Dermis microvascular lymphatic vessel endothelial cell (primary cell): ENCODE results near the gene ZNG1C. TPM values are rescaled to one million over a fixed set of nuclear protein-coding genes. Genes with fewer than 3 reads are reported as not detected.
"Not testable (repeated sequence)": the region's sequence is repeated elsewhere in the genome, so short reads cannot be mapped to it uniquely, and the experiment has no call there.

ENCODE experiments used
- DNase-seq, 2 donors: peaks; one replicate each; pipeline versions ENCODE4 v3.0.0 to v3.0.0-alpha.2; 2010; ENCODE audit warnings: low read depth in 2 of 2
- total RNA-seq: library from RNA; depleted of rRNA; stranded (reverse); fragments of >200 nt; gene quantifications from 2 replicates; pipeline ENCODE4 v1.2.1, GENCODE V29; 2014

Gene ZNG1C
- 9.6 and 16.9 TPM in 2 replicates for total RNA-seq

DNA sequence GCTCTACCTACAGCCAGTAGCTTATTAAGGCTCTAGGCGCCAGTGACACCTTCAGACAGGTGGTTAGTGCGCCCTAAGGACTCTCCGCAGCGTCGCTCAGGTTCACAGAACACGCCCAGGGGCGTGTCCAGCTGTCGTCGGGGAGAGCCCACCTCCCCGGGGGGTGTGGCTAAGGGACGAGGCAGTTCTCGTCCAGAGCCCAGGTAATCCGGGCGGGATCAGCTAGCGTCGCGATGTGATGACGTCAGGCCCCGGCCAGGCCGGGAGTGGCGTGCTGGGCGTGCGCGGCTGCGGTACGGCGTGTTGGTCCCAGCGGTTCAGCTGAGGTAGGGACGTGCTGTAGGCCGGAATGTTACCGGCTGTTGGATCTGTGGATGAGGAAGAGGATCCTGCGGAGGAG, at the start of gene ZNG1C:
Gene ZNG1C (plus strand): TSS at position 301 of the 400 bp plus-strand sequence. CDS start 49 bp downstream, at position 350.
- not testable (repeated sequence) for DNase-seq

DNA sequence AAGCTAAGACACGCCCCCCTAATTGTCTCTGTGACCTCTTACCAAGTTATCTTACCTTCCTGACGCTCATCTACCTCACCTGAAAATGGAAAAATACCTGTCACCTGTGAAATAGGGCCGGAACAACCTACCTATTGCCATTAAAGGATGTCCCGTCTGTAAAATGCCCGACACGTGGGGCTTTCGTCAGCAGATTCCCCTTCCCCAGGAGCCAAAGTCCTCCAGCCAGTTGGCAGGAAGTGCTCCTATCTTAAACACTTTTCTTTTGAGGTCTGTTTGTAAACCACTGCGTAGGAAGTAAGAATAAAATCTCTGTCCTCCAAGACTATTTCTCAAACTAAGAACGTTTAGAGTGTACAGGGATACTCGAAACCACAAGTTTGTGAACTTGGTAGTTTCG, 654 bp downstream of the ZNG1C start:
- not testable (repeated sequence) for DNase-seq

DNA sequence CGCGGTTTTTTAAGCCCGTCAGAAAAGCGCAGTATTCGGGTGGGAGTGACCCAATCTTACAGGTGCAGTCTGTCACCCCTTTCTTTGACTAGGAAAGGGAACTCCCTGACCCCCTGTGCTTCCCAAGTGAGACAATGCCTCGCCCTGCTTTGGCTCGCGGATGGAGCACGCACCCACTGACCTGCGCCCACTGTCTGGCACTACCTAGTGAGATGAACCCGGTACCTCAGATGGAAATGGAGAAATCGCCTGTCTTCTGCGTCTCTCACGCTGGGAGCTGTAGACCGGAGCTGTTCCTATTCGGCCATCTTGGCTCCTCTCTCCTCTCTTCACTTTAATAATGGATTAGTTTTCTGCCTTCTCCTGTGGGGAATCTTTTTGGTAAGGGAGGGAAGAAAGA, 39.3 kb downstream of the ZNG1C start:
- DNase-seq: not testable (repeated sequence)

DNA sequence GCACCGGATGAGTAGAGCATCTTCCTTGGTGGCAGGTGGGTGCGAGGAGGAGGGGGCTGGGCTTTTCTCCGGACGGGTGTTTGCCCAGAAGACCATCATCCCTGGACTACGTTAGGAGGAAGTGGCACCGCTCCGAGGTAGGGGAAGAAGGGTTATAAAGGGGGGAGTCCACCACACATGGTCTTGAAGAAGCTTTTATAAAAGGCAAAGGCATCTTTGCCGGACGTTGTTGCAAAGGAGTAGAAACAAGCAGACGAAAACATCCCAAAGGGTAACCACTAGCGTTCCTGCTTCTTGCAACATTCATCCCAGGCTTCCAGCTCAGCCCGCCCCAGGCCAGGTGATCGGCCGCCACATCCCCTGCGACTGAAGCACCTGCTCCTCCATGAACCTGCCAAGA, 60.8 kb downstream of the ZNG1C start, which contains the start of gene FOXD4L3:
Gene FOXD4L3 (plus strand): TSS at position 301 of the 400 bp plus-strand sequence. CDS start 85 bp downstream, at position 386.
- not testable (repeated sequence) for DNase-seq

DNA sequence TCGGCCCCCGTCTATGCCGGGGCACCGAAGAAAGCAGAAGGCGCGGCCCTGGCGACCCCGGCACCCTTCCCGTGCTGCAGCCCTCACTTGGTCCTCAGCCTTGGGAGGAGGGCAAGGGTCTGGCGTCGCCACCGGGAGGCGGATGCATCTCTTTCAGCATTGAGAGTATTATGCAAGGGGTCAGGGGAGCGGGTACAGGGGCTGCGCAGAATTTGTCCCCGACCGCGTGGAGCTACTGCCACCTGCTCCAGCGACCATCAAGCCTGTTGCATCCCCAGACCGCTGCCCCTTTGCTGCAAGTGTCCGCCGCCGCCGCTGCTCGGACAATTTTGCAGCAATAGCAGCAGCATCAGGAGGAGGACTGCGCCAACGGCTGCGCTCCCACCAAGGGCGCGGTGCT, 62.0 kb downstream of the ZNG1C start:
- not testable (repeated sequence) for DNase-seq

DNA sequence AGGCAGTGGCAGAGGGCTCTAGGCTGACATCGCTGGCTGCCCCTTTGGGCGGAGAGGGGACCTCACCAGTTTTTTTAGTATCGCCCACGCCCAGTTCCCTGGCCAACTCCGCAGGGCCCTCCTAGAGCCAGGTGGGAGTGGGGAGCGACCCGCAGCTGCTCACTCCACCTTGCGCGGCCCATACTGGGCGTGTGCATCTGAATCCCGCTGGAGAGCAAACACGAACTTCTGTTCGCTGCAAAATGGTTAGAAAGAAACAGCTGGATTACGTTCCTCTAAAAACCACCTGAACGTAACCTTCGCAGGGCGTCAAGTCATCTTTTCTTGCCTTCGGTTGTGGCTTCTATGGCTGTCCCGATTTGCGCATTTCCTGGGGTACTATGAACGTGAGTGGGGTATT, 62.4 kb downstream of the ZNG1C start:
- not testable (repeated sequence) for DNase-seq

DNA sequence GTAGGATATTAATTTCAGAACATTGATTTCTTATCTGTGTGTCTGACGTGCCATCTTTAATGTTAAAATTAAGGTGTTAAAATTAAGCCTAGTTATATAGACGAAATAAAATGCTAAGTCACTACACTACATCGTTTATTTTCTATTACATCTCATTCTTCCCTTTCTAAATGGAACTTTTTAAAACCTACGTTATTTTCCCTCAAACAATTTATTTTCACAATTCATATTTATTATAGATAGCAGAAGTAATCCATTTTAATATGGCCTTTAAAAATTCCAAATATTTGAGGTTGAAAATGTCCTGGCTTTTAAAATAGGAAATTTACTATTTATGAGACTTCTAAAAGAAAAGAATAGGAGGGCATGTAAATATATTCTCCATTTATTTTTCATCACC, 63.0 kb downstream of the ZNG1C start:
- not testable (repeated sequence) for DNase-seq

DNA sequence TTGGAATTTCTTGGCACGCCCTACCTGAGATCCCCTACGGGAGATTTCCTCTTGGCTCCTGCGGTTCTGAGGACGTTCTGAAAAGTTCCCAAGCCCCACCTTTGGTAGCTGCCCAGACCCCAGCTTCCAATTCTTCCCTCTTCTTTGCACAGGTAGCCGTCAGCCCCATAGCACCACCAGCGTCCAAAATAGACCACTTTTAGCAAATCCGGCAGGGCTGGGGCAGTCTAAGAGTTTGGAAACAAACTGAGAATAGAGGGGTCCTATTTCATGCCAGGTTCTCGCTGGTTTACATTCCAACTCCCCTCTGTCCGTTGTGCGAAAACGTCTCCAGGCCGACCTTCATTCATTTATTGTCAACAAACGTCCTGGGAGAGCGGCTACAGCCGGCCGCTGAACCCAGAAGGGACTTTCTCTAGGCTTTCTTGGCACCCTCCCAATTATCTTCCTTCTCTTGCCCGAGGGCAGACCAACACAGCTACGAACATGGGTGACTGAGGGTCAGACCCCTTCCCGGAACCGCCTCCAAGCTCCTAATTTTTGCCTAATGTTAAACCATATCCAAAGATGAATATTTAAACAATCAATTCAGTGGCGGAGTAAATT, 64.0 kb downstream of the ZNG1C start:
- not testable (repeated sequence) for DNase-seq

DNA sequence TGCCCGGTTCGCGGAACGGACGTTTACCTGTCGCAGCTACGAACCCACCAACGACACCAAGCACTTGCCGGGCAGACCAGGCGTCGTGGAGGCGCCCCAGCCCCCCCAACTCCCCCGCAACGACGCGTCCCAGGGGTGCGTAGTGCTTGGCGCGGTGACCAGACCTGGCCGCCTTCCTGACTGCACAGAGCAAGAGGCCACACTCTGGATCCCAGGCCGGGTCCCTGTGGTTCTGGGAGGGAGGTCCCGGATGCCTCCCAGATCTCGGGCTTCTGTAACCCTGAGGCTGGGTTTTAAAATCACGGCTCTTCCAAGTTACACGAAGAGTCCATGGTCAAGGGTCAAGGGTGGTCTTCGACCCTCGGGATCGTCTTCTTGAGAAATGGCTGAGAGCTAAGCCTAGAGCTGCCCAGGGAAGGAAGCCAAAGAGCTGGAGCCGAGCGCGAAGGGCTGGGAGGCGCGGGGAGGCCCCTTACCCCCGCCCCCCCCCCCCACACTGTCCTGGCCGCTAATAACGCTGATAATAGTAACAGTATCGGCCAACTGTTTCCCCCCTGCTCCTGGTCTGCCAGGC, 64.7 kb downstream of the ZNG1C start:
- not testable (repeated sequence) for DNase-seq

DNA sequence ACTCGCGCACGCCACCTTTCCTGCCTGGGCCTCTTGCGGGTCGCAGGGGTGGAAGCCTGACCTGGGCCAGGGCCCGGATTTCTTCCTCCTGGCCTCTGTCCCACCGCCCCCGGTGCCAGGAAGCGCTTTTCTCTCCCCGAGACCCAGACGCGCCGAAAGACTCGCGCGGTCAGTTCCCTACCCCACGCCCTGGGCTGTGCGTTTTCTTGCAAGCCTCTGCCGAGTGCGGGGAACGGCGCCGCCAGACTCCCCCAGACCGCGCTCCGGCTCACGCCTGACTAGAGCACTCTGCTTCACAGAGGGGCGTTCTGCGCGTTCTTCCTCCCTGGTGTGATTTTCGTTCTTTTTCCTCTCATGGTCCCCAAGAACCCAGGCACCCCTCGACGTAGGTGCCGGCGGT, 65.3 kb downstream of the ZNG1C start:
- not testable (repeated sequence) for DNase-seq

DNA sequence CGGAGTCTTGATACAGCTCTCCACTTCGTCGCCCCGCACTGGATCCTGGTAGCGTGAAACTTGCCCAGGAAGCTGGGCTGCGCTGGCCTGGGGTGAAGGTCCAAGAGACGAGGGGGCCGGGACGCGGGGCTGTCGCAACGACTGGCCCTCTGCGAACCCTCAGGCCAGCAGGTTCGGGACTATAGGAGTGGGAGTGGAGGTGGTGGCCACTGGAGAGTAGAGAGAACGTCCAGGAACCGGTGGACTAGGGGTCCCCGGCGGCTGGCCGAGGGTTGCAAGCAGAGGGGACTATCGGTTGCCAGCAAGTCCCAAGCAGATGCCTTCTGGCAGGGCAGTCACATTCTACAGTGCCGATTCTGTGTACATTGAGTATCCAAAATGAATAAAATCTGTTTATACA, 65.9 kb downstream of the ZNG1C start:
- DNase-seq: not testable (repeated sequence)

DNA sequence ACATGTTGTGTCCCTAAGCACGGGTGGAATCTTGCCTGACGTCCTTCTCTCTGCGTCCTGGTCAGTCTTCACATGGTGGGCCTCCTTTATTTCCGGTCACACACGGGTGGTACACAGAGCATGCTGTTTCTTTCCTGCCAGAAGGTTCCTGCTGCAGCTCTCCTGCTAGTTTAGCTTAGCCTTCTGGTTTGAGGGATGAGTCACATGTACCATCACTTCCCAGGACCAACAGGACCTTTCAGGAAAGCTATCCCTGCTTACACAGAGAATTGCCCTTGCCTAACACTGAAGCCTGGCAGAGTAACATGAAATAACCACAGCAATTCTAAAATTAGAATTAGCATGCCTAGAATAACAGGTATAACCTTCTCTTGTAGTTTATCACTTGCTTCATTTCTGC, 69.4 kb downstream of the ZNG1C start:
- not testable (repeated sequence) for DNase-seq

DNA sequence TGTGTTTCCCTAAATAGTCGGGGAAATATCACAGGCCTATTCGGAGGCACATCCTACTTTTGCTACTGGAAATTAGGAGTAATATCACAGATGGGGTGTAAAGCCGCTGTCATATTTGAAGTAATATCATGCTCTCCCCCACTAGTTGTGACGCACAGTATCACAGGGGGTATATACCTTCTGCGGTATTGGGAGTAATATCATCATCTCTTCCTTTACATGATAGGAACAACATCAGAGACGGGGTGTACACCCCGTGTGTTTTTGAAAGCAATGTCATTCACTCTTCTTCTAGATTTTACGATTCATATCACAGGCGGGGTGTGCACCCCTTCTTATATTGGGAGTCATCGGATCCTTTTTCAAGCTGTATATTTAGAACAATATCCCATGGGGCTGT, 76.4 kb downstream of the ZNG1C start:
- not testable (repeated sequence) for DNase-seq

DNA sequence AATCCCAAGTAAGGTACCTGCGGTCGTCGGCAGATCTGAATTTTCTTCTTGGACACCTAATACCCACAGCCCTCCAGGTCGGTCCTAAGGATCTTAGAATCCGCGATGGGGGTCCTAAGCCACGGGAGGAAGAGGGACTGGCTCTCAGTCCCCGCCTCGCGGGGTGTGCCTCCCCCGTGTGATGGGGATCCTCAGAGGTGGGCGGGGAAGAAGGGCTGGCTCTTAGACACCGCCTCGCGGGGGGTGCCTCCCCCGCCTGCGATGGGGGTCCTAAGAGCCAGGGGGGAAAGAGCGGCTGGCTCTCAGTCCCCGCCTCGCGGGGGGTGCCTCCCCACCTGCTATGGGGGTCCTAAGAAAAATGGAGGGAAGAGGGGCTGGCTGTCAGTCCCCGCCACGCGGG, 82.0 kb downstream of the ZNG1C start:
- DNase-seq: not testable (repeated sequence)

DNA sequence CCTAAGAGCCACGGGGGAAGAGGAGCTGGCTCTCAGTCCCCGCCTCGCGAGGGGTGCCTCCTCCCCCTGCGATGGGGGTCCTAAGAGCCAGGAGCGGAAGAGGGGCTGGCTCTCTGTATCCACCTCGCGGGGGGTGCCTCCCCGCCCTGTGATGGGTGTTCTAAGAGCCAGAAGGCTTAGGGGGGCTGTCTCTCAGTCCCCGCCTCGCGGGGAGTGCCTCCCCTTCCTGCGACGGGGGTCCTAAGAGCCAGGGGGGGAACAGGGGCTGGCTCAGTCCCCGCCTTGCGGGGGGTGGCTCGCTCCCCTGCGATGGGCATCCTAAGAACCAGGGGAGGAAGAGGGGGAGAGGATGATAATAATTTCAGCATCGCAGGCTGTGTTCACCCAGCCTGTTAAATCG, 82.7 kb downstream of the ZNG1C start:
- not testable (repeated sequence) for DNase-seq

DNA sequence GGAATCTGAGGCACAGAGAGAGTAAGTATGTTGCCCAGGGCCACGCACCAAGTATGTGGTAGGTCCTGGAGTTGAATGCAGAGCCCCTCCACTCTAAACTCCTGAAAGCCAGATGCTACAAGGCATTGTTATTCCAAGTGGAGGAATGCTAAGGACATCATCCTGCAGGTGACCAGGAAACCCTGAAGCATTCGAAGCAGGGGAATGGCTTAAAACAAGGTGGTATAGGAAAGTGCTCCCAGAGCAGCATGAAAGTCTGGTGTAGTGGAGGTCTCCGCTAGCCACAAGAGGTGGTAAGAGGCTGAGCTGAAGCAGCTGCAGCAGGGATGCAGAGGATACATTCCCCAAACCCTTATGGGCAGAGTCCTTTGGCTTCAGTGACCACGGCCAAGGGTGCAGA, 87.3 kb downstream of the ZNG1C start:
- DNase-seq: not testable (repeated sequence)

DNA sequence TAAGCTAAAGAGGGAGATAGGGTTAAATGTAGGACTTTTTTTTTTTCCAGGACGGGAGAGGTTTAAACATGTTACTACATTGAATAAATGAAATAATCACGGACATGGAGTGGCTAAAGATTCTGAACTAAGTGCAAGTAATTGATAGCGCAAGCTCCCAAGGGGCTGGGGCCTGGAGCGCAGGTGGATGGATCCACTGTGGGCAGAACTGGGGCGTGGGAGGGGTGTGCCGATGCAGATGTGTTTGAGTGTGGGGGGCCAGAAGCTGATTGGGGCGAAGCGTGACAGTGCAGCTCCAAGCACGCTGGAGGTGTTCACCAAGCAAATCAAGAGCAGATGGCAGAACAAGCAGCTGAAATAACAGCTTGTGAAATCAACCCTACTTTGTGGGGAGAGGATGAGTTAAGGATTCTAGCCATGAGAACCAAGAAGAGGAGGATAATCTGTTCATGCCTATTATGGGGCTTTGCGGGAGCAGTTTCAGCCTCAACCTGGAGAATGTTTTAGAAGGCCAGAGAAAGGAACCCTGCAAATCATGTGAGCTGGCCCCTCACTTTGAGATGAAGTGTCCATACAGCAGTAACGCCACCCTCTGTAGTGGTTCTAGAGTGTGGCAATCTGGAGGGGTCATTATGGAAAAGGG, 88.9 kb downstream of the ZNG1C start:
- not testable (repeated sequence) for DNase-seq

DNA sequence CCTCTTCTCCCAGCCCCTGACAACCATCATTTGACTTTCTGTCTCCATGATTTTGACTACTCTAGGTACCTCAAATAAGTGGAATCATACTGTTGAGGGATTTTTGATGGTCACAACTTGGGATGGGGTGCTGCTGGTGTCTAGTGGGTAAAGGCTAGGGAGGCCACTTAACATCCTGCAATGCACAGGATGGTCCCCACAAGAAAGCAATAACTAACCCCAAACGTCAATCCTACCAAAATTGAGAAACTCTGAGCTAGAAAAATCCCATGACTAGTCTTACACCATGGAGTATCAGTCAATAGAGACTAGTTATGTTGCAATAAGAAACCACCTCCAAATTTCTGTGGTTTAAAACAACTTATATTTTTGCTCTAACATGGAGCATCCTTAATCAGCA, 90.3 kb downstream of the ZNG1C start:
- not testable (repeated sequence) for DNase-seq

DNA sequence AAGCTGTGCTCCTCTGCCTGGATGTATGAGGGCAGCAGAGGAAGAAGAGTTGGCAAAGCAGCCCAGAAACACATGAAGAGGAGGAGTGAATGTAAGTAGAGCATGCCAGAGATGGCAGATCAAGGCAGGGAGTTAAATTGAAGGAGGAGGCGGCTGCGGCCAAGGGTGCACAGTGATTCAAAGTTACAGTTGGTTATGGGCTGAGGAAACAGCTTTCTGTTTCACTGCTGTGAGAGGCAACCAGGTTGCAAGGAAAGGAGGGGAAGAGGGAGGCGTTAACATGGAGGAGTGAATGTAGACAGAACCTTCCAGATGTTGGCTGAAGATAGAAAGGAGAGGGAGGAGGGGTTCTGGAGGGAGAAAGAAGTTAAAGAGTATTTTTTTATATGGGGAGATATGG, 94.2 kb downstream of the ZNG1C start:
- not testable (repeated sequence) for DNase-seq

DNA sequence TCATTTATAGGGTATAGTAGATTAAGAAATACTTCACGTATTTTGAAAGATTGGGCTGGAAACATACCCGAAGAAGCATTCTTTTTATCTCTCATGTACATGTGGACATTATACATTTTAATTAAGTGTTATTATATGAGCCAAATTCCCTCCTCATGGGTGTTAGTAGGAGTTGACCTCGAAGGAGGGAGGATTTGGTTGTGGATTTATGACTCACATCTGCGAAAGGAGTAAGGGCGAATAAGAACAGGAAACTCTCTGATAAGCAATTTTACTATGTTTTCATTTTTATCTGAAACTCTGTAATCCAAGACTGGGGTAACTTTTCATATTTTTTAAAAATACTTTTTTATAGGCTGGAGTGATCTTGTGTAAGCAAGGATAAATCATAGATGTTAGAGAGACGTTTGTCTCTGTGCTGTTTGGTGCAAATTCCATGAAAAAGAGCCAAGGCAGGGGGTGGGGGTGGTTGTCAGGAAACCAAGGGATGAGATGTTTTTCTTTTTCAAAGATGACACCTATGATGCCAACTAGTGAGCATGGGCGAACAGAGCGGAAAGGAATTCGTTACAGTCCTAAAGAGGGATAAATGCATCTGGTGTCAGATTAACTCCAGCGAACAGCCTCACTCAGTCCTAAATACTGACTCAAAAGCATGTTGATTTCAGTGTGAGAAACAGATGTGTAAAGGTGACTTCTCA, 95.0 kb downstream of the ZNG1C start:
- DNase-seq: not testable (repeated sequence)

DNA sequence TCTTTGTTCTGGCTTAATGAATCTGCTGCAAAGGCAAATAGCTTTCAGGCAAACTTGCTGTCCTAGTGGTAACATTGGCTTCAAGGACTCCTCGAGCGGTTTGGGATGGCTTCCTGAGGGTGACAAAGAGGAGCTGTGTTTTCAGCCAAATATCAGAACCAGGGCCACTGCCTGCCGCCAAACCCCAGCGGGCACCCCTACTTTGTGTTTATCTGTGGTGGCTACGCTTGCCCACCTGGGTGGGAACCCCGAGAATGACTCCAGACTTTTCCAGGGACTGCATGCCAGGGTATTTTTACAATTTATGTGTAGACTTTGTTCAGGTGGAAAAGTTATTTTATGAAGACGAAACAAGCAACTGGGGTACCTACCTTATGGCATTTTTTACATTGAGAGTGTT, 96.2 kb downstream of the ZNG1C start:
- DNase-seq: not testable (repeated sequence)
